Transverse colon (tissue), 4 donors: ENCODE data around the gene FREY1. TPM values are rescaled to one million over a fixed set of nuclear protein-coding genes. Genes with fewer than 3 reads are reported as not detected.
A peak's percentile ranks its signal among the peaks of the same experiment; 100 is the strongest.

Experiments
- DNase-seq: peaks from one replicate; pipeline ENCODE4 v3.0.0-alpha.2; 2019
- H3K27ac ChIP-seq, 4 donors: fragments of 200-600 bp; sonication (generic); 2 replicates each; pipeline ENCODE4 v1.5.1; 2016 to 2018; ENCODE audit warnings: inconsistent platforms in 4 of 4
- H3K27me3 ChIP-seq: fragments of 200-600 bp; sonication (generic); 2 replicates; pipeline ENCODE4 v1.5.1; 2017; ENCODE audit warnings: inconsistent platforms
- H3K36me3 ChIP-seq, 4 donors: fragments of 200-600 bp; sonication (generic); 2 replicates each; pipeline ENCODE4 v1.5.1; 2017 to 2019; ENCODE audit warnings: inconsistent platforms in 4 of 4
- H3K4me1 ChIP-seq, 4 donors: fragments of 200-600 bp; sonication (generic); 2 replicates each; pipeline ENCODE4 v1.5.1; 2017 to 2020; ENCODE audit warnings: inconsistent platforms in 4 of 4
- H3K4me3 ChIP-seq, 4 donors: fragments of 200-600 bp; sonication (generic); 1 replicate in 1 of 4; 2 replicates in 3 of 4; pipeline versions ENCODE4 v1.5.1 to v1.6.1; 2017 to 2019; ENCODE audit warnings: inconsistent platforms in 4 of 4
- H3K9me3 ChIP-seq, 2 donors: fragments of 200-600 bp; sonication (generic); 2 replicates each; pipeline ENCODE4 v1.5.1; 2017 to 2019; ENCODE audit warnings: inconsistent platforms in 2 of 2
- CTCF ChIP-seq, 5 experiments: fragments of 200-600 bp in 3 of 5; fragments of 450-650 bp in 2 of 5; sonication (generic) in 3 of 5; IDR thresholded peaks; 1 replicate in 2 of 5; 2 replicates in 3 of 5; pipeline ENCODE4 v1.5.1; 2016 to 2017; ENCODE audit warnings: antibody characterized with exemption in 5 of 5, inconsistent platforms in 3 of 5, mild to moderate bottlenecking in 2 of 5, moderate library complexity in 1 of 5
- EP300 ChIP-seq: sonication (generic); formaldehyde crosslinking; IDR thresholded peaks from one replicate; pipeline ENCODE4 v1.6.1; 2017; ENCODE audit warnings: antibody characterized with exemption, low read depth
- POLR2A ChIP-seq: fragments of 450-650 bp; IDR thresholded peaks from one replicate; pipeline ENCODE4 v1.6.1; 2016; ENCODE audit warnings: antibody characterized with exemption, mild to moderate bottlenecking, moderate library complexity
- POLR2AphosphoS5 ChIP-seq, 3 donors: sonication (generic); formaldehyde crosslinking; IDR thresholded peaks; one replicate each; pipeline ENCODE4 v1.6.1; 2016; ENCODE audit warnings: antibody characterized with exemption in 3 of 3
- WGBS, 2 donors: methylation state at CpG; one replicate each; pipeline ENCODE4 v1.1.5; 2018; ENCODE audit warnings: low coverage in 1 of 2; 5-methylcytosine and 5-hydroxymethylcytosine counted together
- in situ Hi-C, 4 donors: fragments of 200-750 bp; cut with MboI; loops; one replicate each; pipeline versions ENCODE4 v1.15.0 to v1.15.1; 2017; ENCODE audit warnings: low sequenced_read_pairs in 3 of 4, low pct_ligation_motif_present in 1 of 4, low pct_unique_long_range_greater_than_20kb in 1 of 4
- intact Hi-C: fragments of 100-400 bp; cut with DNase I; formaldehyde crosslinking; loops from one replicate; pipeline ENCODE4 v1.15.1; 2023; ENCODE audit warnings: low total_unique reads
- total RNA-seq, 4 donors: library from RNA; depleted of rRNA; stranded (reverse); fragments of >200 nt; gene quantifications; one replicate each; pipeline ENCODE4 v1.1.0, GENCODE V29; 2016

Gene FREY1
- total RNA-seq, 4 donors from 2014 or later = 0.82 to 2.7 TPM; not detected in 2

DNA sequence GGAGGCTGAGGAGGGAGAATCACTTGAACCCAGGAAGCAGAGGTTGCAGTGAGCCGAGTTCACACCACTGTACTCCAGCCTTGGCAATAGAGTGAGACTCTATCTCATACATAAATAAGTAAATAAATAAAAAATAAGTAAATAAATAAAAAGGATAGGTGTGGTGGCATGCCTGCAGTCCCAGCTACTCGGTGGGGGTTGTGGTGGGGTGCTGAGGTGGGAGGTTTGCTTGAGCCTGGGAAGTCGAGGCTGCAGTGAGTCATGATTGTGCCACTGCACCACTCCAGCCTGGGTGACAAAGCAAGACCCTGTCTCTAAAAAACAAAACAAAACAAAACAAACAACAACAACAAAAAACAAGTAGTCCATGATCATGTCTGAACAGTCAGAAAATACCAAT lies 18.5 kb upstream of the FREY1 start:
- intact Hi-C loops (no loop called here), in situ Hi-C loops (no loop called here)
- TF ChIP-seq POLR2A (no peak), POLR2AphosphoS5 (IDR thresholded peaks at IDR 0.05) (no peak), EP300 (no peak), CTCF (IDR thresholded peaks at IDR 0.05) (no peak)
- Histone ChIP-seq H3K27ac (no peak overlapping the region), H3K9me3 (no peaks in the 10 kb centered on the region), H3K27me3 (peaks cover 35% of the 10 kb centered on the region), H3K4me1 (peaks cover 13 to 30% (median 25%) of the 10 kb centered on the region in 4 donors), H3K36me3 (no peaks in the 10 kb centered on the region), H3K4me3 (no peak overlapping the region)
- WGBS, 2 donors = 77% methylated on average over 2 to 3 of the region's 3 CpGs
- no peak for DNase-seq

- no peaks in the 10 kb centered on the region for H3K36me3 ChIP-seq
- intact Hi-C loops (no loop called here), in situ Hi-C loops (no loop called here)
- no peak overlapping the region for H3K4me3 ChIP-seq
- H3K9me3 ChIP-seq = no peaks in the 10 kb centered on the region
- no peak for TF ChIP-seq POLR2AphosphoS5 (IDR thresholded peaks at IDR 0.05)
- no peak for TF ChIP-seq CTCF (IDR thresholded peaks at IDR 0.05)
- no peak for TF ChIP-seq POLR2A
- no peak for DNase-seq
- no peak overlapping the region for H3K27ac ChIP-seq
- H3K4me1 ChIP-seq = peaks cover 7 to 24% (median 20%) of the 10 kb centered on the region in 4 donors
- peaks cover 35% of the 10 kb centered on the region for H3K27me3 ChIP-seq
- 83 to 94% methylated on average over 1 to 6 of the region's 6 CpGs for WGBS, 2 donors
These were observed 17.9 kb upstream of the FREY1 start for GRCh38 chr11:45924927-45925326.

DNA sequence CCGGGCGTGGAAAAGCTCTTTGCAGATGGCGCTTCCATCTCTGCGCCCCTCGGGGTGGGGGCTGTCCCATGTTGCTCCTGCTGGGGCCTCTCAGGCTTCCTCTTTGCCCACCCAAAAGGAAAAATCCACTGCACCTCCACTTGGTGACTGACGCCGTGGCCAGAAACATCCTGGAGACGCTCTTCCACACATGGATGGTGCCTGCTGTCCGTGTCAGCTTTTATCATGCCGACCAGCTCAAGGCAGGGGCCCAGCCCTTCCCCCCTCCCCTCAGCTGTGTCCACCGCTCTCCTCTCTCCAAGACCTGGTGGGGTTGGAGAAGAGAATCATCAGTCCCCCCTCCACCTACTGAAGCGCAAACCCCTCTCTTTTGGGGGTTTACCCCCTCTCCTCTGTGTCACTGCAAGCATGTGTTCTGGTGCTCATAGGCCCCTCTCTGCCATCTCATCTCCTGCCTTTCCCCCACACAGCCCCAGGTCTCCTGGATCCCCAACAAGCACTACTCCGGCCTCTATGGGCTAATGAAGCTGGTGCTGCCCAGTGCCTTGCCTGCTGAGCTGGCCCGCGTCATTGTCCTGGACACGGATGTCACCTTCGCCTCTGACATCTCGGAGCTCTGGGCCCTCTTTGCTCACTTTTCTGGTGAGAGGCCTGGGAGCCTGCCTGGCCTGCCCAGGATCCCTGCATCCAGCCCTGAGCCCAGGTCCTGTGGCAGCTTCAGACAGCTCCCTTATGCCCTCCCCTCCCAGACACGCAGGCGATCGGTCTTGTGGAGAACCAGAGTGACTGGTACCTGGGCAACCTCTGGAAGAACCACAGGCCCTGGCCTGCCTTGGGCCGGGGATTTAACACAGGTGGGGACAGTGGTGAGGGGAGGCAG lies 17.2 kb upstream of the FREY1 start:
- TF ChIP-seq CTCF (IDR thresholded peaks at IDR 0.05) (no peak), POLR2AphosphoS5 (IDR thresholded peaks at IDR 0.05) (no peak), POLR2A (no peak), EP300 (no peak)
- 88 to 95% methylated on average over 4 to 22 of the region's 22 CpGs for WGBS, 2 donors
- peaks cover 35% of the 10 kb centered on the region for H3K27me3 ChIP-seq
- in situ Hi-C loops = no loop called here
- no peak overlapping the region for H3K27ac ChIP-seq
- no peaks in the 10 kb centered on the region for H3K9me3 ChIP-seq
- no peaks in the 10 kb centered on the region for H3K36me3 ChIP-seq
- DNase-seq = peak; percentile 6
- no peak overlapping the region for H3K4me3 ChIP-seq
- intact Hi-C loops = no loop called here
- H3K4me1 ChIP-seq = peaks cover 7 to 18% (median 17%) of the 10 kb centered on the region in 4 donors

DNA sequence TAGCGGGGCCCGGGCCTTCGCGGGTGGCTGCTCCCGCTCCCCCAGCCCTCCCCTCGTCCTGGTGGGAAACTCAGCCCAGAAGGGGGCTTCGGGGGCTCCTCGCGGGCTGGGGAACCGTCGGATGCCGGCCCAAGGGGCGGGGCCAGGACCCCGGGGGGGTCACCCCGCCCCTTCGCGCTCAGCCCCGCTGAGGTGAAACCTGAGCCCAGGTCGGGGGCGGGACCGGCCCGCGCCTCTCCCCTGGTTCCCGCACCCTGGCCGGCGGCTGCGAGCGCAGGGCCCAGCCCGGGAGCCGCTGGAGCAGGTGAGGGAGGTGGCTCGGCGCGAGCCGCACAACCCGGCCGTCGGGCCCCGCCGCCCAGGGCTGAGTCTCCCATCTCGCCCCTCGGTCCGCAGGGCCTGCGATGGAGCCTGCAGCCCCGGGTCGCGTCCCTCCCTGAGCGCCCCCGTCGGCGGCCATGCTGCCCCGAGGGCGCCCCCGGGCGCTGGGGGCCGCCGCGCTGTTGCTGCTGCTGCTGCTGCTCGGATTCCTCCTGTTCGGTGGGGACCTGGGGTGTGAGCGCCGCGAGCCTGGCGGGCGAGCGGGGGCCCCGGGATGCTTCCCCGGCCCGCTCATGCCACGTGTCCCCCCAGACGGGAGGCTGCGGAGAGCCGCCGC lies 15.5 kb upstream of the FREY1 start, which contains the start of gene LARGE2:
LARGE2 (plus strand) TSS at position 232 of the 658 bp plus-strand sequence; CDS start at position 459, 227 bp downstream.
- Histone ChIP-seq H3K27me3 (peaks cover 35% of the 10 kb centered on the region), H3K27ac (peak within 1 kb of the TSS in 2 of 4 donors; percentile 21 to 29), H3K4me3 (peak within 1 kb of the TSS; percentile 19 to 56 (median 38)), H3K36me3 (no peaks in the 10 kb centered on the region), H3K9me3 (no peaks in the 10 kb centered on the region), H3K4me1 (peaks cover 7 to 21% (median 18%) of the 10 kb centered on the region in 4 donors)
- in situ Hi-C loops (no loop called here), intact Hi-C loops (no loop called here)
- peak; percentile 45 for DNase-seq
- TF ChIP-seq POLR2AphosphoS5 (IDR thresholded peaks at IDR 0.05) (no peak), EP300 (no peak), CTCF (IDR thresholded peaks at IDR 0.05) (no peak), POLR2A (no peak)
- WGBS, 2 donors = 5% methylated on average over 29 of the region's 73 CpGs; no CpG with 5 or more reads in 1 of the 2 donors
